ENCODE results near the gene CDK17.

CDK17 gene

DNA sequence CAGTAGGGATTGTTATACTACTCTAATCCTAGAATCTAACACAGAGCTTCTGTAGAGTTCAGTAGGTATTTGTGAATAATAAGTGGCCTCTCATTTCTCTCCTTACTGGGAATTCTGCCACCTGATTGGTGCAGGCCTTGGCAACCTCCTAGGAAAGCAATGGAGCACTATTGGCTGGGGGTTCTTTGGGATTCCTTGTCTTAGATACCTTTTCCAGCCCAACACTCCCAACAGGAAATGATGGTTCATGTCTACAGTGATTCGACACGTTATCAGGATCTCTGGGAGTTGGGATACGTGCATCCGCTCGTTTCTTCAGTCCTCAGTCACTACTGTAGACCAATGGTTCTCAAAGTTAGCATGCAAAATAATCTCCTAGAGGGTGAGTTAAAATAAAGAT, 138.7 kb downstream of the CDK17 start:
- no peak for DNase-seq (ENCODE audit: low read depth)

DNA sequence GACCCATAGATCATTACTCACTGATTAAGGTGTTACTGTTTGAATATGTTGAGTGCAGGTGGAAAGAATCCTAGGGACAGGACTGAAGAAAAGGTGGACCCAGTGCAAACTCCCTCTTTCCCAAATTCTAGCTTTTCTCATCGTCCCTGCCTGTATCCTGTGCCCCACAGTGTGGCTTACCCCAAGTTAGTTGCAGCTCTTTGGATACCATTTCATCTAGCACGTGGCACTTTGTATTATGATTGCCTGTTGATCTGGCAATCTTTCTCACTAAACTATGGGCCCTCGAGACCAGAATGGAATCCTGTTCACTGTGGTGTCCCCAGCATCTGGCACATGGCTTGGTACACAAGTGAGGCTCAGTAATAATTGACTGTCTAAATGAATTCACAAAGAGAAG, 139.6 kb downstream of the CDK17 start:
- DNase-seq (ENCODE audit: low read depth): no peak

DNA sequence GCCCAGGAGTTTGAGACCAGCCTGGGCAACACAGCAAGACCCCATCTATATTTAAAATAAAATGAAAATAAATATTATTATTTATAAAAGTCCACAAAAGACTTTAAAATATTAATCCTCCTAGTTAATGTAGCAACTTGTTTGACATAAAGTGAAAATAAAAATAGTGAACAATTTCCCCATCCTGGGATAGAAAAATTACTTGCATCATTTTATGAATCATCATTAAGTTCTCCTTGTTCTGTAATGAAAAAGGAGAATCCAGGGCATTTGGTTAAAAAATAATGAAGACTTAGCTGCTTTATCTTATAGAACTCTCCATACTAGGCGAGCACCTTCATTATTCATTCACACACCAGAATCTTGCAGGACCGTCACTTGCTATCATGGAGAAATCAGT, 140.0 kb downstream of the CDK17 start:
- DNase-seq (ENCODE audit: low read depth): no peak

DNA sequence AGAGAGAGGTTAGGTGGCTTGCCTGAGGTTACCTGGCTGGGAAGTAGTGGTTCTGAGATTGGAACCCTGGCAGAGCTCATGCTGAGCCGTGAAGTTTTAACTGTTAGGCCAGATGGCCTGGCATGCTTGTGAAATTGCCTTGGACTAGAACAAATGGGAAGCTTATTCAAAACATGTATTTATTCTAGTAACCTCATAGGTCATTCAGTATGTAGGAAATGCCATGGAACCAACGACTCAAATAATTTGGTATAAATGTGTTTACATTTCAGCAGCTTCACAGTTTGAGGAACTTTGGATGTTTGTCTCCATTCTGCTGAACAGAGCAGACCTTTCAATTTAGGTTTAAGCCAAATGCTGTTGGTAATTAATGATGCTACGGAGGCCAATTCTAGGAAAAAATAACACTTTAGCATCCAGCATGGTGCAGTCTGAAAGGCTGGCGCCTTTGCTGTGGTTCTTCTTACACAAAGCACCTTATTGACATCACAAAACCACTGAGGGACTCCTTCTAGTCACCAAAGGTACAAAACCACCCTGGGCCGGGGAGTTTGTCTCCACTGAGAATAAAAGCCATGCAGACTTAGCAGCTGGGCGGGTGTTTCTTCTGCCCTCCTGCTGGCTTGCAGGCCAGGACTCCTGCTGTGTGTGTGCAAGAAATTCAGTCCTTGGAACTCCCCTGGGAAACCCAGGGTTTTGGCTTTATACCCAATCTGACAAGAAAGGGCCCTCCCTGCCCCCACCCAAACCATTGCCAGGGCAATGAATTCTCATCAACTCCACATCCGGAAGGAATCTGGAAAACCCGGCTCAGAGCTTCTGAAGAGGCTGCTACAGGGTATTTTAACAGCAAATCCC, 141.9 kb downstream of the CDK17 start:
- no peak for DNase-seq (ENCODE audit: low read depth)

DNA sequence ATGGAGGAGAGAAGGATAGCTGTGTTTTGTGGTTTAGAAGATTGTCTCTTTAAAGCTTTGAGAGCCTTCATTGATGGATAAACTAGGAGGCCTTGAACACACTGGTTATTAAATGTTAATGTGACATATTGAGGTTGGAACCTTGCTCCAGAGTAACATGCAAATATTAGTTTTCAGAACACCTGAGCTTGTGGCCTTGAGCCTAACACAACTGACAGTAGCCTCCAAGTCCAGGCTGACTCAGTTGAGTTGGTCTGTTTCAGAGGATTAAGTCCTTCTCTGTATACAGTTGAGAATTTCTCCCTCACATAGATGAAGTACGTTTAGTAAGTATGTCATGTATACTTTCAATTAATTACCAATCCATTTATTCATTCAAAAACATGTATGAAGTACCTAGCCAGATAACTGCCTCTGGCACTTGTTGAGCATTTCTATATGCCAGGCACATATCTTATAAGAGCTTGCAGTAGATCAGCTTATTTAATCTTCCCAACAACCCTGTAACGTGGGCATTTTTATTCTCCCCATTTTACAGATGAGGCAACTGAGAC, 142.6 kb downstream of the CDK17 start:
- DNase-seq (ENCODE audit: low read depth): no peak

DNA sequence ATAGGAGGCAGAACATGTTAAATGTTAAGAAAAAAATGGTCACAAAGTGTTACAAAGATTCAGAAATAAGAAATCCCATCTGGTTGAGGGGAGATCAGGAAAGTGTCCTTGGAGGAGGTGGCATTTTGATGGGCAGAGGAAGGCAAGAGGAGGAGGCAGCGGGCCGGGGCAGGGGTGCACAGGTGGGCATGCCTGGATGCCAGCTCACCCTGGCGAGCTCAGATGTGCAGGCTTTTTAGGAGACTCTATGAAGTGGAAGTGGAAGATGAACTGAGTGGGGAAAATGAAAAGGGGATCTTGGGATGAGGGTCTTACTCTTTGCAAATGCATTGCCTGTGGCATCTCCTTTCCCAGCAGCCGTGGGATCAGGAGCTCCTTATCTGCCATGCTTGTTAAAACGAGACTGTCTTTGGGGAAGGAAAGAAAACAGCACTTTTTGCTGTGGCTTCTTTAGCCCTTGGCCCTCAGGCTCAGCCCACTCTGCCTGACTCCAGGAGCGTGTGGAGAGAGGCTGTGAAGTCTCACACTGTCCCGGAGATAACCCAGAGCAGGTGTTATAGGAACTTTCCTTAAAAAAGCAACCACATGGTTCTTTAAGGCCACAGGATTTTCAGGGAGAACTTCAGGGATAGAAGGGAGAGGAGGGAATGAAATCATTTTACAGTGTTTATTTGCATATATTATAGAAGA, 143.4 kb downstream of the CDK17 start:
- DNase-seq (ENCODE audit: low read depth): no peak

DNA sequence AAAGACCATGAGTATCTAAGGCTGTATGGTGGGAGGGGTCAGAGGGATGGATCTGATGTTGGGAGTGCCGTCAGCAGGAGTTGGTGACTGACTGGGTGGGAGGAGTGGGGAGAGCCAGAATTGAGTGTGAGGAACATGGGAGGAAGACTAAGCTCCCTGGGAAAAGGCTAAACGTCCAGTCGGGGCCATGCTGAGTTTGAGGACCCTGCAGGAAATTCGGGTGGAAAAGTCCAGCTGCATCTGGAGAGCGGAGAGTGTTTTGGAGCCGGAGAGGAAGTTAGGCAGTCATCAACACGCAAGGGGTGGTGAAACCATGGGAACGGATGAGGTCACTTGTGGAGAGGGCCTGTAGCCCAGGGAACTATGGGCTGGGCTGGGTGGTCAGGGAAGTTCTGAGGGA, 145.2 kb downstream of the CDK17 start:
- DNase-seq (ENCODE audit: low read depth): no peak

DNA sequence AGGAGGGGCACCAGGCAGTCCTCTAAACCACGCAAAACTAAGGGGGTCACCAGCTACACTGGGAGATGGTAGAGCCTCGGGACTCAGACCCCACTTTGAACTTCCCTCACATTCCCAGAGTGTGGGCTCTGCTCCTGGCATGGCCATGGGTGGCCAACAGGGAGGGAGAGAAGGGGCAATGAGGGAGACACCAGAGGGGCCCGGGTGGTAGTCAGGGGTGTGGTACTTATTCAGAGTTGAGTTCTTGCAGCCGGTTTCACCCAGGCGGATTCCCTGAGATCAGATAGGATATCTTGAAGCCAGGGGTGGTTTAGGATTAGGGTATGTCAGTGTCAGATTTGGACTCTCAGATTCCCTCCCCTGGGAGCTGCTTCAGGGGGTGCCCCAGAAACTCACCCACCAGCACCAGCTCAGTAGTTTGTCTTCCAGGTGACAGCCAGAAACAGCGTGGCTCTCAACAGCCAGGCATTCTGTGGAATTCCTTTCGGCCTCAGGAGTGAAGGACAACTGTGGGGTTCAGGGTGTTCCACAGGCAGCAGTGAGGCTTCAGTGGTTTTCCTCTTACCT, 150.0 kb downstream of the CDK17 start:
- no peak for DNase-seq (ENCODE audit: low read depth)

DNA sequence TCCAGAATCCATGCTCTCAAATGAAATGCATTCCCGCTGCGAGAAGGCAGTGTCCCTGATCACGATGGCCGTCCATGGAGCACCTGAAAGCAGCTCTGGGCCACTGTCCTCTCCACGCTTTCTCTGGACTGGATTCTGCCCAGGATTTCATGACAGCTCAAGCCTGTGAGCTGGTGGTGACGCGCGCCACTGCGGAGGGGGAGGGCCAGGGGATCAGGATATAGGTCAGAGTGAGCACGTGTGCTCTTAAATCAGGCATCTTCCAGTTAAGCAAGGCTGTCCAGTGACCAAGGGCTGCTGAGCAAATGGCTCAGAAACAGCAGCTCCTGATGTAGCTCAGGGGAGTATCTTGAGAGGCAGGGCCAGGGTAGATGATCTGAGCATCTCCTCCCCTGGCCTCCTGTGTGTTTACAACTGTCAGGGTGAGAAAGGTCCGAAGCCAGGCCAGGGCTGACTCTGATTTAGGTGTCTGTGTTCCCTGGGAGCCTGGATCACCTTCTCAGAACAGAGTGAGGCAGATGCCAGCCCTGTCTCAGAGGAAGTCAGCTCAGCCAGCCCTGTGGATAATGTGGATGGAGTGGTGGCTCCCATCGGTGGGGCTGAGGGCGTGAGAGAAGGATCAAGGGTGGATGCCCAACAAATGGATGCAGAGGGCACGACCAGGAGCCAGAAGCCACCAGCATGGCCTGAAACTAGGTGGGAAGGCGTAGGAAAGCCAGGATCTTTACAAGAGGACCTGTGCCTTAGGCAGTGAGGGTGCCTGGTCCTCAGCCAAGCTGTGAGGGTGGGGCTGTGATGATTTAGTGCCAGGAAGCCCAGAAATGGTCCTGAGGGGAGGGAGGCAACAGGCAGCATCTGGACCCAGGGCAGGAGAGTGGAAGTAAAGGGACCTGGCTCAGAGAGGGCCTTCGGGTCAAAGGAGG, 150.8 kb downstream of the CDK17 start:
- no peak for DNase-seq (ENCODE audit: low read depth)

DNA sequence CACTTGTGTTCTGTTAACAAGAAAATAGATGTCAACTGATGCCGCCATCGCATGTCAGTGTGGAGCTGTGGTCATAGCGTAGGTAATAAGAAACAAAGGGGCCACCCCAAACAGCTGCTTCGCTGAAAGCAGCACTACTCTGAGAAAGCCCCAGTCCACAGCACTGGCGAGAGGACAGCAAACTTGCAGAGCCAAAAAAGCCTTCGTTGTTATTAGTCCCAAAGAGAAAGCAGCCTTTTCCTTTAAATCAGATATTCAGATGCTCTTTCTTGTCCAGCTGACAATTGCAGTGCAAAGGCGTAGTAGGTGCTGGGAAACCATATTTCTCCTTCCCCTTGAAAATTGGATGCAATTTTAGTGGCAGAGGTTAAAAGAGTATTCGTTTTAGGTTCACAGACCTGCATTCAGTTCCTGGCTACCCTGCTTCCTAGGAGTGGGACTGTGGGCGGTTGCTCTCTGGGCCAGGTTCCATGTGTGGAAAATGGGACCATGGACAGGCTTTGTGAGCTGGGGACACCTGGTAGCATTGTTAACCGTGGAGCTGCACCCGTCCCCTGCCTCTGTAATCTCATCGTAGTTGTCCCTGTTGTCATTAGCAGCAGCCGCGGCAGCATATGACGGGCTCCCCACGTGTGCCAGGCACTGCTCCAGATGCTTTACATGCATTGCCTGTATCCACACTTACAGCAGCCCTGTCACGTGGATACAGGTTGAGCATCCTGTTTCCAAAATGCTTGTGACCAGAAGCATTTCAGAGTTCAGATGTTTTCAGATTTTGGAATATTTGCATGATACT, 151.9 kb downstream of the CDK17 start:
- no peak for DNase-seq (ENCODE audit: low read depth)

DNA sequence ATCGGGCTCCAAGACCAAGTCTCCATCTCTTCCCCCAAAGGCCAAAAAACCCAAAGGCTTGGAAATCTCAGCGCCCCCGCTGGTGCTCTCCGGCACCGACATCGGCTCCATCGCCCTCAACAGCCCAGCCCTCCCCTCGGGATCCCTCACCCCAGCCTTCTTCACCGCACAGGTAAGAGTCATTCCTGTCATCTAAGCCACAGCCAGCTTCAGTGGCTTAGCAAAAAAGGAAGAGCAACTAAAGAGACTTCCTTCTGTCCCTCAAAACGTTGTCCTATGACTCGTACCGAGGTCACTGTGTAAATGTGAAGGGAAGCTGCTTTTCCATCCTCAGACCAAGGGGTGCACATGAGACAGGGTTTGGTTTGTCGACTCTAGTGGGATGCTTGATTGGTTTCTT, 152.7 kb downstream of the CDK17 start:
- no peak for DNase-seq (ENCODE audit: low read depth)

DNA sequence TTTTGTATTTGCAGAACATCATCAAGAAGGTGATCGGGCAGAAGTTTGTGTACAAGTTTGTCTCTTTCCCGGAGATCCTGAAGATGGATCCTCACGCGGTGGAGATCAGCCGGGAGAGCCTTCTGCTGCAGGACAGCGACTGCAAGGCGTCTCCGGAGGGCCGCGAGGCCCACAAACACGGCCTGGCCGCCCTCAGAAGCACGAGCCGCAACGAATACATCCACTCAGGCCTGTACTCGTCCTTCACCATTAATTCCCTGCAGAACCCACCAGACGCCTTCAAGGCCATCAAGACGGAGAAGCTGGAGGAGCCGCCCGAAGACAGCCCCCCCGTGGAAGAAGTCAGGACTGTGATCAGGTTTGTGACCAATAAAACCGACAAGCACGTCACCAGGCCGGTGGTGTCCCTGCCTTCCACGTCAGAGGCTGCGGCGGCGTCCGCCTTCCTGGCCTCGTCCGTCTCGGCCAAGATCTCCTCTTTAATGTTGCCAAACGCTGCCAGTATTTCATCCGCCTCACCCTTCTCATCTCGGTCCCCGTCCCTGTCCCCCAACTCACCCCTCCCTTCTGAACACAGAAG, 153.2 kb downstream of the CDK17 start:
- DNase-seq (ENCODE audit: low read depth): no peak

DNA sequence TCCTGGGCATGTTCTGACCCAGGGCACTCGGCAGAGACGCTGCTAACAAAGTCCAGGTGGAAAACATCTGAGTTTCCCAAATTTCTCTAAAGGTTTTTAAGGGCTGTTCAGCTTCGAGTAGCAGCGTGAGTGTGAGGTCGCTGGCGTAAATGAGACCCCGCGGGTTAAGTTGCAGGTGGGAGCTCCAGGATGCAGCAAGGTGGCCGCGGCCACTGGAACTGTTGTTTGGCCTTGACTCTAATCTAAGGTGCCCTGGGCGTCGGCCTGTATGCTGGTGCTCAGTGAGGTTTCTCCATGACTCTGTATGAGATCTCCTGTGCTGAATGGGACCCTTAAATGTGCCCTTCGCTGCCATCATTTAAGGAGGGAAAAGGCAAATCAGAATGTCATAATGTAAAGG, 155.4 kb downstream of the CDK17 start:
- DNase-seq (ENCODE audit: low read depth): no peak

DNA sequence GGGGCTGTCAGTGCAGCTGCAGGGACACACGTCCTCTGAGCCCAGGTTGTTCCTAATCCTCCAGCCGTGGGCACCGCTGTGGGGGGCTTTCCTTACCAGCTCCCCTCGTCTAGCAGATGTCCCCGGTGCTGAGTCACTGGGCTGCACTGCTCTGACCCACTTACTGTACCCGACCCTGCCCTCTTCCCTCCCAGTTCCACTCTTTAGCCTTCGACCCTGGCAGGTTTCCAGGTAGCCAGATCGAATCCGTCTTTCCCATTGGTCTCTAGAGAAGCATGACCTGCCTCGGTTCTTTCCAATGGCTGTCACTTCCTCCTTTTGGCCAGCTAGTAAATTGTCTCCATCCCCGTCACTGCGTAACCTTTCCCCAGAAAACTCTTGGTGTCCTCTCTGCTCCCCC, 157.6 kb downstream of the CDK17 start:
- no peak for DNase-seq (ENCODE audit: low read depth)

DNA sequence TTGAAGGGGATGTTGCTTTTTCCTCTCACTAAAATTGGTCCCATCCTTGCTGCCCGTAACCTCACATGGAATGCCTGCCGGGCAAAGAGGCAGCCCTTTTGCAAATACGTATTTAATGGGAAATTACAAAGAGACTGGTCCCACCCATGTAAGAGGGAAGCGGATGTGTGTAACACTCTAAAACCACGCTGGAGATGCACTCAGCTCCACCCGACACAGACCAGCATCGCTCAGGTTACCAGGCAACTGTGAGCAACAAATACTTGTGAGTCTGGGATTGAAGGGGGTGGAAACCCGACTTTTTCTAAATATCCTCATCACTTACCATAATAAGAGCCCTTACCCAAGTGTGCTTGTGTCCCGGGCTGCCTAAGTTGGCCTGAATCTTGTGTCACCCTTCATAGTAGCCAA, 158.4 kb downstream of the CDK17 start:
- peak; percentile 24 for DNase-seq (ENCODE audit: low read depth)

DNA sequence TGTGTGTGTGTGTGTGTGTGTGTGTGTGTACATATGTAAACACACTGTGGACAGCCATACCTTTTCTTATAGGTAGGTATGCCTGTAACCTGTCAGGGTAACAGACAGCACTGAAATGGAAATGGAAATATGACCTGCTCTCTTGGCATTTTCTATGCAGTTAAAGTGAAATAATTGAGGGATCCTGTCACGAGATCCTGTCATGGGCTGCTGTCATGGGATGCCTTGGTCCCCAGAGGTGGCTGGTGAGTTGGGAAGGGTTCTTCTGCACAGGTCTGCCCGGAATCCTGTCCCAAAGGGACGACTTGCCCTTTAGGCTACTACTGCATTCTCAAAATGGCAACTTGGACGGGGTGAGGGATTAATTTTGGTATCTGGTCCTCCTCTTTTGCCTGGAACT, 158.8 kb downstream of the CDK17 start:
- DNase-seq (ENCODE audit: low read depth): no peak

DNA sequence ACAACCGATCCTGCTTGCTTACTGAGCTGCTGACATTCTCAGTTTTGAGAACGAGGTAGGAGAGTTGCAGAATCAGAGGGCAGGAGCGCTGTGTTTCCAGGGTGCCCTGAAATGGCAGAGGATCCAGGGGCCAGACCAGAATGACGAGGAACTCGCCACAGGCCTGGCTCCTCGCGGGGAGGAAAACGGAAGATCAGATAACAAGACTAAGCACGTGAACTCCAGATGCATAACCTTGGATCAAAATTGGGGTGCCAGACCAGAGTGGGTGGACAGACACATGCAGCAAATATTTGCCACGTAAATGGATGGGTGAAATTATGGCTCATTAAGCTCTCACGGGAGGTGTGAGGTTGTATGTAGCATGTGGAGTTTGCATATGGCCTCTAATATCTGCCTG, 159.6 kb downstream of the CDK17 start:
- DNase-seq (ENCODE audit: low read depth): no peak

DNA sequence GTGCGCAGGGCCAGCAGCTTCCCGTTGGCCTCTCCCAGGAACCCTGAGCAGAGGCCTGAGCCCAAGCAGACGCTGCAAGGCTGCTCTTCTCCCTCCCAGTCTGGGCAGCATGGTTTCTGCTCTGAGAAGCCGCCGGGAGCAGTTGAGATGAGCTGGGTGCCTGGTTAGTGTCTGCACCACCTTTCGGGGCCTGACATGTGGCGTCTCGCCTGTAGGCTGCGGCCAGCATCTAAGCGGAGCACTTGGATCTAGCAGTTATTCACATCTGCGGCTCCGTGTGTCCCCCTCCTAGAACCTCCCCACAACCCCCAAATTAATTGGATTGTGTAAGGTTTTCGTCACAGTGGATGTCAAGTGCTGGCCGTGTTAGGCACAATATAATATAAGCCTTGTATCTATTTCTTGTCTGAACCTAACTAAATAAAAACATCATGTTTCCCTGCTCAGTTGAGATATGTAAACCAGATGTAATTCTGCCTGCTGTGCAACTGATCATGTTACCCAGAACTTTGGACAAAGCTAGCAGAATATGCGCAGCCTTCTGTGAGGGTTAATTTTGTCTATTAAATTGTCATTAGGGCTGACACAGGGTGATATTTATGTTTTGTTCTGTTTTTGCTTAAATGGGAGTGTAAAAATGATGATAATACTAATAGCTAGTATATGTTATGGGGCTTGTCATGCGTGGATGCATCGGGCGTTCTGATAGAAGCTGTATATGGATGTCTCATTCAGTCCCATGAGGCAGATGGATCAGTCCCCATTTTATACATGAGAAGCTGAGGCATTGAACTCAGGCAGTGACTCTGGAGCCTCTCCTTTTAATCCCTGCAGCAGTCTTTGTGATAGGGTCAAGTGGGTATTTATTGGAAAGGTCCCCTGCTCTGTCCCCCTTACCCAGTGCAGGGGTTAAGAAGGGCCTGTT, 160.3 kb downstream of the CDK17 start:
- no peak for DNase-seq (ENCODE audit: low read depth)

DNA sequence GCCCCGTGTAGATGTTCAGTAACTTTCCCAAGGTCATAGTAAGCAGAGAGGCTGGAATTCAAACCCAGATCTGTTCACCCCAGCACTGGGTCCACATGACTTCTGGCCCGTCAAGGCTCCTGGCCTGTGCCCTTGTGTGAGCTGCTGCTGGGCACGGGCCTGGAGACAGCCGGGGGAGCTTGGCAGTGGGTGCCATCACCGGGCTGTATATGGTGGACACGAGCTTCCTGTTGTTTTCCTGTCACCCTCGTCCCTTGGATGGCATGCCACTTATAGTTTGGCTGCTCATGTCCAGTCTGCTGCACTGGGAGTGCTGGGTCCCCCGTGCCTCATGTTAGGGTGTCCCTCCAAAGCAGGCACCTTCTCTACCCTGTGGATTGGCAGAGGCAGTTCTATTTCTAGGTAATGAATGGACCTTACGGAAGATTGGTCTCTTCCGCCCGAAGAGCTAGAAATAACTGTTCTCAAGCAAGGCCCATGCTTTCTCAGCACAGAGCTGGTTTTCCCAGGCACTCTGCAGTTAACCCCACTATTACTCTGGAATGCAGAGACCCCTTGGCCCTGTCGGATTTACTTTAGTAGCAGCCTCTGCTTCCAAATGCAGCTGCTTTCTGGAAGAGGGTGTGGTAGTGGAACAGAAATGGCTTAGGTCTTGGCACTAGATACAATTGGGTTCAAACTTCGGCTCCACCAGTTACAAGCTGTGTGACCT, 161.7 kb downstream of the CDK17 start:
- no peak for DNase-seq (ENCODE audit: low read depth)

All from stimulated activated CD8-positive, alpha-beta memory T cell treated with anti-CD3 and anti-CD28 coated beads, Interleukin-4, amount 100 ng/mL, for 24 hours (primary cell).